GM18868 (cell line): Measurements from ENCODE around the gene NPC1.
A peak's percentile ranks its signal among the peaks of the same experiment; 100 is the strongest.
"Not testable (repeated sequence)": the region's sequence is repeated elsewhere in the genome, so short reads cannot be mapped to it uniquely, and the experiment has no call there.

Source experiments
- ATAC-seq: cut with Tn5 transposase; IDR thresholded peaks from one replicate; pipeline ENCODE4 v1.9.1; 2021; ENCODE audit warnings: mild to moderate bottlenecking, moderate library complexity; ENCODE audit not compliant: unreplicated experiment

Gene NPC1

DNA sequence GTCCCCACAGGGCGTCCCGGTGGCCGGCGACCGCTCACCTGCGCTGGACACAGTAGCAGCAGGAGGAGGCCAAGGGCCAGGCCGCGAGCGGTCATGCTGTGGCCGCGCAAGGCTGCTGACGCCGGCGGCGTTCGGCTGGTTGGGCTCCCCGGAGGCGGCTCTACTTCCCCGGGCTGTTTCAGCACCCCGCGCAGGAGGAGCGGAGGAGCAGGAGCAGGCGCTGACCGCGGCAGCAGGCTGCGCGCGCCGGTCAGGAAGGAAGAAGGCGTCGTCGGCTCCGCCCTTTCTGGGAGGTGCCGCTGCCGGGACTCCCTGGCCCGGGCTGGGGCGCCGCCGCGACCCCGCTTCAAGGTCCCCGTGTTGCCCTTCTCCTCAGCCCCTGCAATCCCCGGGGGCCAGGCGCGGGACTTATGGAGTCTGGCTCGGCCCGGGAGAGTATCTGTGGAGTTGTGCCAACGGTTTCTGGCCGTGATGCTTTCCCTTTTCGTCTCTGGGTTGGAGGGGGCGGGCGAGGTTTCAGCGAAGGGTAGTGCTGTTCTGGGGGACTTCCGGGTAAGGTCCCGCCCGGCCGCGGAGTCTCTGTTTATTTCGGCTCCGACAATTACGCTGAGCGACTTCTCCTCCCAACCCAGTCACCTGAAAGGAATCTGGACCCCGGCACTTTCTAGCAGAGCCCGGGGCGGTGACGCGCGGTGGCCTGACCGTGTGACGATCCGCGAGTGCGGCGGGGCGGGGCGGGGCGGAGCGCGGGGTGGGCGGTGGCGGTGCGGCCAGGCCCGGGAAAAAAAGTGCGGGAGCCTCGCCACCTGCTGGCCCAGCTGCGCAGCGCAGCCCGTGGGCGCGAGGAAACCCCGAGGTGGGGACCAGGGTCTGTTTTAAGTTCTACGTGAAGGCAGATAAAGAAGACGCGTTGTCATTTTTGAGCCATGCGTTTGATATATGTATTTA is at the start of gene NPC1:
NPC1 (minus strand) TSS at position 258 of the 948 bp plus-strand sequence; CDS start at position 95, 163 bp downstream.
- ATAC-seq, result peak; percentile 90

DNA sequence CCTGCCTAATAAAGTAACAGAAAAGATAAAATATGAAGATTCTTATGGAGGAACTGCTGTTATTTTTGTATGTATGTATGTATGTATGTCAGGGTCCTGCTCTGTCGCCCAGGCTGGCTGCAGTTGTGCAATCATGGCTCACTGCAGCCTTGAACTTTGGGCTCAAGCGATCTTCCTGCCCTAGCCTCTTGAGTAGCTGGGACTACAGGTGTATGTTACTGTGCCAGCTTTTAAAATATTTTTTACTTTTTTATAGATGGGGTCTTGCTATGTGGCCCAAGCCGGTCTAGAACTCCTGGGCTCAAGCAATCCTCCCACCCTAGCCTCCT is 49.7 kb upstream of the NPC1 start:
- ATAC-seq, result no peak

GRCh38 chr18:23635283-23636070 is 49.2 kb upstream of the NPC1 start:
- no peak for ATAC-seq

- no peak for ATAC-seq
Measured at GRCh38 chr18:23634692-23635091, 48.4 kb upstream of the NPC1 start.

- ATAC-seq, result no peak
Measured at GRCh38 chr18:23632615-23633014, 46.3 kb upstream of the NPC1 start.

- no peak for ATAC-seq
Measured at GRCh38 chr18:23631746-23632145, 45.4 kb upstream of the NPC1 start.

GRCh38 chr18:23631312-23631711 is 45.0 kb upstream of the NPC1 start:
- ATAC-seq, result no peak

GRCh38 chr18:23629444-23629946 is 43.2 kb upstream of the NPC1 start:
- peak; percentile 62 for ATAC-seq

DNA sequence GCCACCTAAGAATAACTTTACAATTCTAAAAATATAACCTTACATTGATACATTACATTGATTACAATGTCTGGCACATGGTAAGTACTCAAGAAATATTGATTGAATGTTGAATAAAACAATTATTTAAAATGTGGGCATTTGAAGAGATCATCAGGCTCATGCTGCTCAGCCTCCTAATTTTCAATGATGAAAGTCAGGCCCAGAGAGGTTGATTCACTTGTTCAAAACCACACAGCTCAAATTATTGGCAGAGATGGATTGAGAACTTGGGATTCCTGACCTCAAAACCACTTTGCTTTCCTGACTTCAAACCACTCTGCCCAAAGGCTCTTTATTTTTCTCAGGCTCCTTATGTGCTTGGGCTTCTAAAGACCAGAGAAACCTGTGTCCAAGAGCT is 41.7 kb upstream of the NPC1 start:
- no peak for ATAC-seq

DNA sequence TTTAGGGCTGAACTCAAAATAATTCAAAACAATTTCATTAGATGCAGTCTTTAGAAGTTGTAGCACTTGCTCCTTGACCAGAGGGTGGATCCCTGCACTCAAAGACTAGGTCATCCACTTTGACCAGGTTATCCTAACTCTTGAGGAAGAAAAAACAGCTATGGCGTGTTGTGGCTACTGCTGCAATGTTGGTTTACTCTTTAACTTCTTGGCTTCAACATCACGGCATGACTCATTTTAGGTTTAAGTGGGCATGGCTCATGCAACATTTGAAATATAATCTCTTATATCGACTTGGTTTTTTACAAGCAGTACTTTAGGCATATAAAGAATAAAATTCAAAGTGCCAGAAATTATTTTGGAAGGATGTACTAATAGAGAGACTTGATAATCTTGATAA is 41.0 kb upstream of the NPC1 start:
- ATAC-seq, result no peak

GRCh38 chr18:23626451-23627279 is 40.4 kb upstream of the NPC1 start:
- ATAC-seq, result no peak

DNA sequence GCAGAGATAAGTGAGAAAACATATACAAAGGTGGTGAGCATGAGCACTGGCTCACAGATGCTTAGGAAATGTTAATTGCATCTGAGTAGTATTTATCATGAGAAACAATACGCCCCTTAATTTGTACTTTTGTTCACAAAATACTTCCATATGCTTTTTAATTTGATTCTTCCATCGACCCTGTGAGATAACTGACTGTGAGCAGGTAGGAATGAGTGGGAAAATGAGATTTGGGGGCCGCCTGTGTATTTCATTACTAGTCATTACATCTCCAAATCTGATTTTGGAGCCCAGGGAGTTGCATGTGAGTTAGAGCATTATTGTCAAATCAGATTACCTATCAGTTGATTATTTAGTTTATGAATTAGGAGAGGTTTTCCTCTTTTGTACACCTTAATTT is 36.7 kb upstream of the NPC1 start:
- no peak for ATAC-seq

DNA sequence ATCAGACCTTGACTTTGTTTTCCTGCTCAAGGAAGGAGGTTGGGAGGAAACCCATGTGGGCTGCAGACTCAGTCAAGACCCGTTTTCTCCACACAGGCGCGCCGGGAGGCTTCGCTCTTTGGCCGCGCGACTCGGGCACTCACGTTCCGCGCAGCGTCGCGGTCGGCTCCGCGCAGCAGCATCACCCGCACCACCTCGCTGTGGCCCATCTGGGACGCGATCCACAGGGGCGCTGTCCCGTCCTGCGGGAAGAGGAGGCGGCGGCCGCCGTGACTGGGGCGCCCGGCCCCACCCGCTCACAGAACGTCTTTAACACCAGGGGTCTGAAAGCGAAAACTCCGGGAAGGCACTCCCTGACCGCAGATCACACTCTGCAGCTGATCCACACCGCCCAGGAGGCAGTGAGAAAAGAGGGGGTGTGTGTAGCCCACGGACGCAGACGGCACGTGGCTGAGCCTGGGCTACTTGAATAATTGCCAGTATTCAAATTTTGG is 33.1 kb upstream of the NPC1 start:
- peak; percentile 29 for ATAC-seq

DNA sequence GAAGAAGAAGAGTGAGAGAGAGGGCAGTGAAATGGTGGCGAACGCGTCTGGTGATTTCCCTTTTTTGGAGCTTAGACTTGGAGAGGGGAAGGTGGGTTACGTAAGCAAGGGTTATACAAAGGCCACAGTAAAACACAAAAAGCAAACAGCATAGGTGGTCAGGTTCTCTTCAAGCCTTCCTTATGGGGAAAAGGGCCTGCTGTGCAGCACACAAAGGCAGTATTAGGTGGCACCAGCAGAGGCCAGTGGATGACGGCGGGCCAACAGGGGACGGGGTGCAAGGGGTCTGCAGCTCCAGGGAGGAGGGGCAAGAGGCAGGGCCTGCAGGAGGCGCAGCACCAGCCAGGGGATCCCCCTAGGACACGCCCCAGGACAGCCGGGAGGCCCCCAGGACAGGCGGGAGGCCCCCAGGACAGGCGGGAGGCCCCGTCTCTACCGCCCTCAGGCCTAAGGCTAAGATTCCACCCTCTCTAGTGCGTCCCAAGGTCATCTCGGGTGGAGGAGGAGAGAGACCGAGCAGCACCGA is 32.6 kb upstream of the NPC1 start:
- peak; percentile 47 for ATAC-seq

GRCh38 chr18:23617412-23618014 is 31.2 kb upstream of the NPC1 start:
- peak; percentile 41 for ATAC-seq

DNA sequence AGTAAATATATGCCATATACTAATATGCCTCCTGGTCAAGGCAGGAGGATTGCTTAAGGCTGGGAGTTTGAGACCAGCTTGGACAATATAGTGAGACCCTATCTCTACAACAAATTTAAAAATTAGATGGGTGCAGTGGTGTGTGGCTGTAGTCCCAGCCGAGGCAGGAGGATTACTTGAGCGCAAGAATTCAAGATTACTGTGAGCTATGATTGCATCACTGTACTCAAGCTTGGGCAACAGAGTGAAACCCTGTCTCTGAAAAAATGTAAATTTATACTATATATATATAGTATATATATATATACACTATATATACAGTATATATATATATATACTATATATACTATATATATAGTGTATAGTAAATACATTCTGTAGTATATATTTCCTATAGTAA is 30.0 kb upstream of the NPC1 start:
- no peak for ATAC-seq

DNA sequence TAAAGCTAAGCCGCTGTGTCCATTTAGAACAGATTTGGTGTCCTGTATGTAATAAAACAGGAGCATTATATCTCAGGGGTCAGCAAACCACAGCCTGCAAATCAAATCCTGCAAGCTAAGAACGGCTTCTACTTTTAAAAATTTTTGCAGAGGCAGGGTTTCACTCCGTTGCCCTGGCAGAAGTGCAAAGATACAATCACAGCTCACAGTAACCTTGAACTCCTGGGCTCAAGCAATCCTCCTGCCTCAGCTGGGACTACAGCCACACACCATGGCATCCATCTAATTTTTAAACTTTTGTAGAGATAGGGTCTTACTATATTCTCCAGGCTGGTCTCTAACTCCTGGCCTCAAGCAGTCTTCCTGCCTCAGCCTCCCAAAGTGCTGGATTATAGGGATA is 28.6 kb upstream of the NPC1 start:
- ATAC-seq, result no peak

DNA sequence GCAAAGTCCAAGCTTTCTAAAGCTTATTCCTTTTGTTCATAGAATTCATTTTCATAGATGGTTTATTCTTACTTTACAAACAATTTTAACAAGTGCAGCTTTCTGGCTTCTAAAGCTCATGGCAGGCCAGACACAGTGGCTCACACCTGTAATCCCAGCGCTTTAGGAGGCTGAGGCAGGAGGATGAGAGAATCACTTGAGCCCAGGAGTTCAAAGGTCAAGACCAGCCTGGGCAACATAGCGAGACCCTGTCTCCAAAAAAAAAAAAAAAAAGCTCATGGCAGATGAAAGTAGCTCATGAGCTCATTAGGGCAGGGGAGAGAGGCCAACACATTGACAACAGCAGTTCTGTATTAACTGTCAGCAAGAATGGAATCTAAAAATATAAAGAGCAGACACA is 28.1 kb upstream of the NPC1 start:
- ATAC-seq, result no peak

DNA sequence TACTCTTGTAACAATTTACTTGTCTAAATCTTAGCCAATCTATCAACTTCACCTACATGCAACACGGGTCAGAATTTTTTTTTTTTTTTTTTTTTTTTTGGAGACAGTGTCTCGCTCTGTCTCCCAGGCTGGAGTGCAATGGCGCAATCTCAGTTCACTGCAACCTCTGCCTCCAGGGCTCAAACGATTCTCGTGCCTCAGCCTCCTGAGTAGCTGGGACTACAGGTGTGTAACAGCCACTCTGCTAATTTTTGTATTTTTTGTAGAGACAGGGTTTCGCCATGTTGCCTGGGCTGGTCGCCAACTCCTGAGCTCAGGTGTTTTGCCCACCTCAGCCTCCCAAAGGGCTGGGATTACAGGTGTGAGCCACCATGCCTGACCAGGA is 26.8 kb upstream of the NPC1 start:
- ATAC-seq, result not testable (repeated sequence)

- ATAC-seq, result no peak
Measured at GRCh38 chr18:23612434-23613090, 26.3 kb upstream of the NPC1 start.
